ENCODE measurements around the gene MRGPRX3.
A peak's percentile ranks its signal among the peaks of the same experiment; 100 is the strongest.
"Not testable (repeated sequence)": the region's sequence is repeated elsewhere in the genome, so short reads cannot be mapped to it uniquely, and the experiment has no call there.

The MRGPRX3 gene

GRCh38 chr11:18132341-18132740 lies at the start of gene MRGPRX3:
Gene MRGPRX3 (plus strand): TSS chr11:18132571. CDS start chr11:18137203, 4,632 bp downstream.
- no peak for DNase-seq (ENCODE audit: low read depth in 4 of 4, low spot score in 1 of 4)

GRCh38 chr11:18088366-18088765 lies 44.0 kb upstream of the MRGPRX3 start:
- no peak for DNase-seq (ENCODE audit: low read depth in 4 of 4, low spot score in 1 of 4)

- no peak for DNase-seq (ENCODE audit: low read depth in 4 of 4, low spot score in 1 of 4)
Observed at GRCh38 chr11:18088966-18089365, 43.4 kb upstream of the MRGPRX3 start.

GRCh38 chr11:18091731-18092130 lies 40.6 kb upstream of the MRGPRX3 start:
- DNase-seq (ENCODE audit: low read depth in 4 of 4, low spot score in 1 of 4): no peak

- DNase-seq (ENCODE audit: low read depth in 4 of 4, low spot score in 1 of 4): no peak
Observed at GRCh38 chr11:18093959-18094358, 38.4 kb upstream of the MRGPRX3 start.

GRCh38 chr11:18100926-18101656 lies 31.3 kb upstream of the MRGPRX3 start:
- DNase-seq (ENCODE audit: low read depth in 4 of 4, low spot score in 1 of 4): no peak

GRCh38 chr11:18105086-18105801 lies 27.1 kb upstream of the MRGPRX3 start:
- no peak for DNase-seq (ENCODE audit: low read depth in 4 of 4, low spot score in 1 of 4)

GRCh38 chr11:18105802-18106574 lies 26.4 kb upstream of the MRGPRX3 start, which contains the start of gene SAAL1:
Gene SAAL1 (minus strand): TSS chr11:18106082. CDS start chr11:18106041, 41 bp downstream.
- DNase-seq (ENCODE audit: low read depth in 4 of 4, low spot score in 1 of 4): peak; percentile 86 to 91 (median 89)

- no peak for DNase-seq (ENCODE audit: low read depth in 4 of 4, low spot score in 1 of 4)
Observed at GRCh38 chr11:18106688-18107087, 25.7 kb upstream of the MRGPRX3 start.

GRCh38 chr11:18108254-18108653 lies 24.1 kb upstream of the MRGPRX3 start:
- DNase-seq (ENCODE audit: low read depth in 4 of 4, low spot score in 1 of 4): no peak

GRCh38 chr11:18111005-18111404 lies 21.4 kb upstream of the MRGPRX3 start:
- DNase-seq (ENCODE audit: low read depth in 4 of 4, low spot score in 1 of 4): no peak

GRCh38 chr11:18115360-18116127 lies 16.8 kb upstream of the MRGPRX3 start:
- DNase-seq (ENCODE audit: low read depth in 4 of 4, low spot score in 1 of 4): peak; percentile 33 to 49 (median 46)

GRCh38 chr11:18121331-18121828 lies 11.0 kb upstream of the MRGPRX3 start:
- DNase-seq (ENCODE audit: low read depth in 4 of 4, low spot score in 1 of 4): not testable (repeated sequence)

GRCh38 chr11:18131115-18131514 lies 1.3 kb upstream of the MRGPRX3 start:
- not testable (repeated sequence) for DNase-seq (ENCODE audit: low read depth in 4 of 4, low spot score in 1 of 4)

- no peak for DNase-seq (ENCODE audit: low read depth in 4 of 4, low spot score in 1 of 4)
Observed at GRCh38 chr11:18135308-18135707, 2.9 kb downstream of the MRGPRX3 start.

- no peak for DNase-seq (ENCODE audit: low read depth in 4 of 4, low spot score in 1 of 4)
Observed at GRCh38 chr11:18137186-18137800, 4.9 kb downstream of the MRGPRX3 start.

- no peak for DNase-seq (ENCODE audit: low read depth in 4 of 4, low spot score in 1 of 4)
Observed at GRCh38 chr11:18140145-18140544, 7.8 kb downstream of the MRGPRX3 start.

GRCh38 chr11:18144243-18144642 lies 11.9 kb downstream of the MRGPRX3 start:
- no peak for DNase-seq (ENCODE audit: low read depth in 4 of 4, low spot score in 1 of 4)

- DNase-seq (ENCODE audit: low read depth in 4 of 4, low spot score in 1 of 4): no peak
Observed at GRCh38 chr11:18145025-18145424, 12.7 kb downstream of the MRGPRX3 start.

- no peak for DNase-seq (ENCODE audit: low read depth in 4 of 4, low spot score in 1 of 4)
Observed at GRCh38 chr11:18145837-18146236, 13.5 kb downstream of the MRGPRX3 start.

Measured in stimulated activated CD4-positive, alpha-beta T cell treated with anti-CD3 and anti-CD28 coated beads, Interleukin-1b, Interleukin-23, amount 100 ng/mL, for 24 hours (primary cell).